HG02970 (cell line): ENCODE data around the gene ADCY7.

ENCODE experiments used
- ATAC-seq: cut with Tn5 transposase; IDR thresholded peaks from one replicate; pipeline ENCODE4 v1.9.1; 2021; ENCODE audit warnings: mild to moderate bottlenecking, moderate library complexity, moderate number of reproducible peaks; ENCODE audit not compliant: unreplicated experiment, low FRiP score

The ADCY7 gene

GRCh38 chr16:50309527-50310307 lies 43.4 kb downstream of the ADCY7 start:
- no peak for ATAC-seq

GRCh38 chr16:50310308-50311133 lies 44.2 kb downstream of the ADCY7 start:
- ATAC-seq, result no peak

- no peak for ATAC-seq
Measured at GRCh38 chr16:50311134-50311528, 44.8 kb downstream of the ADCY7 start.

- no peak for ATAC-seq
Measured at GRCh38 chr16:50311891-50312501, 45.6 kb downstream of the ADCY7 start.

GRCh38 chr16:50313596-50314478 lies 47.5 kb downstream of the ADCY7 start:
- ATAC-seq, result no peak

- no peak for ATAC-seq
Measured at GRCh38 chr16:50314665-50315064, 48.3 kb downstream of the ADCY7 start.

- no peak for ATAC-seq
Measured at GRCh38 chr16:50315346-50315997, 49.1 kb downstream of the ADCY7 start.

- ATAC-seq, result no peak
Measured at GRCh38 chr16:50316102-50316847, 49.9 kb downstream of the ADCY7 start.

- ATAC-seq, result no peak
Measured at GRCh38 chr16:50316848-50317630, 50.7 kb downstream of the ADCY7 start.

GRCh38 chr16:50318796-50319578 lies 52.6 kb downstream of the ADCY7 start:
- ATAC-seq, result no peak

GRCh38 chr16:50320310-50320709 lies 54.0 kb downstream of the ADCY7 start:
- no peak for ATAC-seq

GRCh38 chr16:50322333-50322732 lies 56.0 kb downstream of the ADCY7 start:
- no peak for ATAC-seq

GRCh38 chr16:50323335-50324011 lies 57.1 kb downstream of the ADCY7 start:
- no peak for ATAC-seq

- no peak for ATAC-seq
Measured at GRCh38 chr16:50324345-50324744, 58.0 kb downstream of the ADCY7 start.

- ATAC-seq, result no peak
Measured at GRCh38 chr16:50326264-50326663, 59.9 kb downstream of the ADCY7 start.

GRCh38 chr16:50326835-50327465 lies 60.6 kb downstream of the ADCY7 start:
- no peak for ATAC-seq
